ENCODE results near the gene STRAP. TPM values are rescaled to one million over a fixed set of nuclear protein-coding genes. Genes with fewer than 3 reads are reported as not detected.
A peak's percentile ranks its signal among the peaks of the same experiment; 100 is the strongest.
"Not testable (repeated sequence)": the region's sequence is repeated elsewhere in the genome, so short reads cannot be mapped to it uniquely, and the experiment has no call there.

The STRAP gene
- total RNA-seq, 1 donor from 2014 or later = 123 TPM

DNA sequence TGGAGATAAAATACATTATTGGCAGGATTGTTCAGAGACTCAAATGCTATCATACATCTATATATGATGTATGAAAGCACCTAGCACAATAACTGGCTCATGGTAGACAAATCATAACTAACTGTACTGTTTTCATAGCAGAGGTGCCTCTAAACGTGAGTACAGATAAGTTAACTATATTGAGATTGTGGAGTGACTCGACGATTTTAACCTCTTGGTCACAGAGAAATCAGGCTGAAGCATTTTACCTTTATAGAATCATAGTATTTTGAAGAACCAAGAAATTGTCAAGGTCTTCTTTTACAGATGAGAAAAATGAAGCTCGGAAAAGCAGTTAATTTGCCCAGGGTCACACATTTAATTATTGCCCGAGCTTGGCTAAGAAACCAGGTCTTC, 28.3 kb downstream of the STRAP start:
- intact Hi-C loops (cut with DNase I) = no loop called here
- ATAC-seq (ENCODE audit: poor library complexity) (no peak), DNase-seq (no peak)

GRCh38 chr12:15910864-15911721, 28.9 kb downstream of the STRAP start, which contains the start of gene DERA:
Gene DERA (plus strand): TSS chr12:15911332. CDS start chr12:15911384, 52 bp downstream.
- ATAC-seq (ENCODE audit: poor library complexity) (peak; percentile 100), DNase-seq (peak; percentile 93)
- intact Hi-C loops (cut with DNase I) = no loop called here

DNA sequence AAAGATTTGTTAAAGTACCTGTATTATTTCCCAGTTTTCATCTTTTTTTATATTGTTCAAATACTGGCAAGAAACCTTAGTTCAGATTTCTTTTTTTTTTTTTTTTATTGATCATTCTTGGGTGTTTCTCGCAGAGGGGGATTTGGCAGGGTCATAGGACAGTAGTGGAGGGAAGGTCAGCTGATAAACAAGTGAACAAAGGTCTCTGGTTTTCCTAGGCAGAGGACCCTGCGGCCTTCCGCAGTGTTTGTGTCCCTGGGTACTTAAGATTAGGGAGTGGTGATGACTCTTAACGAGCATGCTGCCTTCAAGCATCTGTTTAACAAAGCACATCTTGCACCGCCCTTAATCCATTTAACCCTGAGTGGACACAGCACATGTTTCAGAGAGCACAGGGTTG, 29.7 kb downstream of the STRAP start:
- intact Hi-C loops (cut with DNase I); DNase-seq: not testable (repeated sequence)
- ATAC-seq (ENCODE audit: poor library complexity) = peak; percentile 45

DNA sequence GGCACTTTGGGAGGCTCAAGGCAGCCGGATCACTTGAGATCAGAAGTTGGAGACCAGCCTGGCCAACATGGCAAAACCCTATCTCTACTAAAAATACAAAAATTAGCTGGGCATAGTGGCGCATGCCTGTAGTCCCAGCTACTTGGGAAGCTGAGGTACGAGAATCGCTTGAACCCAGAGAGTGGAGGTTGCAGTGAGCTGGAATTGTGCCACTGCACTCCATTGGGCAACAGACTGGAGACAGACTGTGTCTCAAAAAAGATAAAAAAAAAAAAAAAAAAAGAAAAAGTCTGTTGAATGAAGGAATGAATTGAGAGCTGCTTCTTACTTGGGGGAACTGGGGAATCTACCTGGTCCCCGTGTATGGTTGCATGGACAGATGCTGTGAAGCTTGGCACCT, 31.9 kb downstream of the STRAP start:
- intact Hi-C loops (cut with DNase I); ATAC-seq (ENCODE audit: poor library complexity); DNase-seq: not testable (repeated sequence)

DNA sequence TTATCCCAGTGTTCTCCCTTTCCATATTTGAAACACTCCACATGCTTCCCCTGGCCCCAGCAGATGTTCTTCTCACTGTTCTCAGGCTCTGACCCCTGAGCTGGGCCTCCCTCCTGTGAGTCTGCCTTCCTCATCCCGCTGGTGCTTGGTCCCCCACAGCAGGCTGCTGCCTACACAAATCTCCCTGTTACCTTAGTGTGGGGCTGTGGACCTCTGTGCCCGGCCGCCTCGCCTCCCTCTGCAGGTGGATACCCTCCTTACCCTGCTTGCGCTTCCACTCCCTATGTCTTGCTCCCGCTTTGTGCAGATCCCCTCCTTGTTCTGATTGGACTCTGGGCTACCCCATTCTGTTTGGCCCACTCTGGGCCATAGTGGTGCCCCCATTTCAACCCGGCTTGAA, 35.9 kb downstream of the STRAP start:
- intact Hi-C loops (cut with DNase I) = no loop called here
- ATAC-seq (ENCODE audit: poor library complexity) (no peak), DNase-seq (no peak)

DNA sequence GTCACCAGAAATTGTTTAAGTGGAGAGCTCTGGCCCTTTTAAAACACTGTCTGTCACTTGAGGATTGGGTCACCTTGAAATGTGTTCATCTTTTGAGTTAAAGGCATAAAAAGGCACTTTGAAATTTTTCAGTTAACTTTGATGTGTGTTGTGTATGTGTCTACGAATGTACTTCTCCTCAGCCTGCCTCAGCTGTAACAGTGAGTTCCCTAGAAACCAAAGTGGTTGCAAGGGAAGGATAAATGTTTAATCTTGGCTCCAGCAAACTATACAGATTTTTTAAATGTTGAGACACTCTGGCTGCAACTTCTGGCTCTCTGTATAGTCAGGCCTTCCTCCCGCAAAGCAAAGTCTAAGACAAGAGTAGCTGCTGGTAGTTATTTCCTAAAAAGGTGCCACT, 37.2 kb downstream of the STRAP start:
- DNase-seq (no peak), ATAC-seq (ENCODE audit: poor library complexity) (peak; percentile 39)
- intact Hi-C loops (cut with DNase I) = no loop called here

DNA sequence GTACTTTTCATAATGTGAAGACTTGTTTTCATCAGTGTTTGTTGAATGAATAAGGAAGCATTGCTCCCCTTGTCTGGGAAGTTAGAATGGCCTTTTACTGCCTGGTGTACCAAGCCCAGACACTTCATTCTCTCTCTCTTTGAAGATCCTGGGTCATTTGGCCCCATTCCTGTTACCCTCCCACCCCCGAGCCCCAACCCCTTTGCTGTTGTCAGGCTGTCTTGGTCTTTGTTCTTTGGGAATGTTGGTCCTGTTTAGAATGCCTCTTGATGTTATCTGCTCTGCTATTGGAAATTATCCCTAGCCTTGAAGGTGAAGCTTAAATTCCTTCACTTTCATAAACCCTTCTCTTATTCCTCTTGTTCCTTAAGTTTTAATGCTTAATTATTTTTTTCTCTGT, 42.8 kb downstream of the STRAP start:
- ATAC-seq (ENCODE audit: poor library complexity) (no peak), DNase-seq (no peak)
- intact Hi-C loops (cut with DNase I) = no loop called here

DNA sequence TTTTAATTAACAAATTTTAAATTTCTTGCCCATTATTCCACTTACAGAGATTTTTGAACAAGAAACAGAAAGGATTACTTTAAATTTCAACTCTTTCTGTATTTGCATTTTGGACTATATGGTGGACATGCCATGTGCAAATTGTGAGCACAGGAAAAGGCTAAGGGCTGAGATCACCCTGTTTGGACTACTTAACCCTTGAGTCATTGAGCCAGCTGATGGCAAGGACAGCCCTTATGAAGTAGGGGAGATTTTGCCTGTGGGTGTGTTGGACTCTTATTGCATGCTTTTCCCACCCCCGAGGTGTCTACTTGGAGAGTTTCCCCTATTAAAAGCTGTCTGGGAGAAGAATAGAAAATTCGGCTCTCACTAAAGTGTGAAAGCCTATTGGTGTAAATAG, 46.2 kb downstream of the STRAP start:
- ATAC-seq (ENCODE audit: poor library complexity) (no peak), DNase-seq (no peak)
- intact Hi-C loops (cut with DNase I) = no loop called here

DNA sequence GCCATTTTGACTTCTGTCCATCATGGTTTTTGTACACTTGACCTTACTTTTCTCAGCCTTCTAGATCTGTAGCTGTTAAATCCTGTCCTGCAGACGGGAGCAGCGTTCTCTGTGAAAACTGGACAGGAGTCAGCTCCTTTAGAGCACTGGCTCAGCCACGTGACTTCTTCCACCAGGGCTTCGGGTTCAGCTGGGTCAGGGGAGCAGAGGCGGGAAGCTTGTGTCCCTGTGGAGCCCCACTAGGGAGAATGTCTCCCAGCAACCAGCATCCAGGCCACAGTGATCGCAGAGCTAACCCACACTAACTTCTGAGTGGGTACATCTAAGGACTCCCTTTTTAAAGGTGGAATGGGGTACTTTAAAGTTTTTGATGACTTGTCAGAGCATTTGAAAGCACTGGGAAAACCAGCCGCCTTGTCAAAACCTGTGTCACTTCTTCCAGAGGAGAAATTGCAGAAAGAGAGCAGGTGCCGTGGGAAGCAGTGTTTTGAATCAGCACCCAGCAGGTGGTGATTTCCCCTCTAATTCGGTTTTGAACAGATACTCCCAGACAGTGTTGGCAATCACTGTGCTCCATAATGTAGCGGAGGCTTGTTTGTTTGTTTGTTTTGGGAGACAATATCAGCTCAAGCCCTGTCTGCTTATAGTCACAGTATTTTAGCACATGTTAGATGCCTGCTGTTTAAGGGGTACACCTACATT, 46.8 kb downstream of the STRAP start:
- ATAC-seq (ENCODE audit: poor library complexity) = peak; percentile 64
- peak; percentile 49 for DNase-seq
- intact Hi-C loops (cut with DNase I) = no loop called here

DNA sequence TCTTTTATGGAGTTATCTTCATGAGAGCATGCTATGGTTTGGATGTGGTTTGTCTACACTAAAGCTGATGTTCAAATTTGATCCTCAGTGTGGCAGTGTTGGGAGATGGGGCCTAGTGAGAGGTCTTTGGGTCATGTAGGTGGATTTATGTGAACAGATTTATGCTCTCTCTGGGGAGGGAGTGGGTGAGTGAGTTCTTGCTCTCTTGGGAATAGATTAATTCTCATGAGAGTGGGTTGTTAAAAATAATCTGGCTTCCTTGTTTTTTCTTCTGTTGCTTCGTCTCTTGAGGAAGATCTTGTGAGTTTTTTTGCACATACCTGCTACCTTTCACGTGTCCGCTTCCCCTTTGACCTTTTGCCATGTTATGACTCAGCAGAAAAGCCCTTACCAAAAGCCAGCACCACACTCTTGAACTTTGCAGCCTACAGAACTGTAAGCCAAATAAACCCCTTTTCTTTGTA, 49.4 kb downstream of the STRAP start:
- ATAC-seq (ENCODE audit: poor library complexity) (no peak), DNase-seq (no peak)
- intact Hi-C loops (cut with DNase I) = no loop called here

- no peak for ATAC-seq (ENCODE audit: poor library complexity)
- no peak for DNase-seq
- intact Hi-C loops (cut with DNase I) = no loop called here
Measured at GRCh38 chr12:15932327-15932726, 50.1 kb downstream of the STRAP start.

DNA sequence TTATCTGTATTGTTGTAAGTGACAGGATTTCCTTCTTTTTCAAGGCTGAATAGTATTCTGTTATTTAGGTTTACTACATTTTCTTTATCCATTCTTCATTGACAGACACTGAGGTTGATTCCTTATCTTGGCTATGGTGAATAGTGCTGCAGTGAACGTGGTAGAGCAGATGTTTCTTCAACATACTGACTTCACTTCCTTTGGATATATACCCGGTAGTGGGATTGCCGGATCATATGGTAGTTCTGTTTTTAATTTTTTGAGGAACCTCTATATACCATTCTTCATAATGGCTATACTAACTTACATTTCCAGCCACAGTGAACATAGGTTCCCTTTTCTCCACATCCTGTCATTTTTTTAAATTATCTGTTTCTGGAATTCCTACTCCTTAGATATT, 50.8 kb downstream of the STRAP start:
- DNase-seq (no peak), ATAC-seq (ENCODE audit: poor library complexity) (no peak)
- intact Hi-C loops (cut with DNase I) = no loop called here

DNA sequence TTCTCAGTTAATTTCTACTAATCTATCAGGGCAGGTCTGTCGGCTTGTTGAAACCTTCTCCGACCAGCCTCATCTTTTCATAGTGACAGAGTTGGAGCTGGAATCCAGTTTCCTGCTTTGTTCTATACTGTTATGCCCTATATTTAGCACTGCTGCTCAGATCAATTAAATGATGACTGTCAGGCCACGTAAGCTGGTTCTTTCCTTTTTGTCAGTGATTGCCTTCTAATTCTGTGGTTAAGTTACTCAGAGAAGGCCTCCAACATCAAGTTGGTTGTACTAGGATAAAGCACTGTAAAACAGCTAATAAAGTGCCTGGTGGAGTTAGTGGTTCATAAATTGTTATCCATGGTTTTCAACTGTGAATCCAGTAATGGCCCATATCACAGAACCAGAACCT, 51.6 kb downstream of the STRAP start:
- intact Hi-C loops (cut with DNase I) = no loop called here
- no peak for ATAC-seq (ENCODE audit: poor library complexity)
- no peak for DNase-seq

GRCh38 chr12:15936751-15937150, 54.6 kb downstream of the STRAP start:
- ATAC-seq (ENCODE audit: poor library complexity) (no peak), DNase-seq (no peak)
- intact Hi-C loops (cut with DNase I) = no loop called here

- DNase-seq (no peak), ATAC-seq (ENCODE audit: poor library complexity) (no peak)
- intact Hi-C loops (cut with DNase I) = no loop called here
Measured at GRCh38 chr12:15937902-15938301, 55.7 kb downstream of the STRAP start.

GRCh38 chr12:15939111-15939510, 56.9 kb downstream of the STRAP start:
- intact Hi-C loops (cut with DNase I) = no loop called here
- DNase-seq (no peak), ATAC-seq (ENCODE audit: poor library complexity) (no peak)

GRCh38 chr12:15942475-15942874, 60.3 kb downstream of the STRAP start:
- intact Hi-C loops (cut with DNase I) = no loop called here
- no peak for ATAC-seq (ENCODE audit: poor library complexity)
- DNase-seq = no peak

DNA sequence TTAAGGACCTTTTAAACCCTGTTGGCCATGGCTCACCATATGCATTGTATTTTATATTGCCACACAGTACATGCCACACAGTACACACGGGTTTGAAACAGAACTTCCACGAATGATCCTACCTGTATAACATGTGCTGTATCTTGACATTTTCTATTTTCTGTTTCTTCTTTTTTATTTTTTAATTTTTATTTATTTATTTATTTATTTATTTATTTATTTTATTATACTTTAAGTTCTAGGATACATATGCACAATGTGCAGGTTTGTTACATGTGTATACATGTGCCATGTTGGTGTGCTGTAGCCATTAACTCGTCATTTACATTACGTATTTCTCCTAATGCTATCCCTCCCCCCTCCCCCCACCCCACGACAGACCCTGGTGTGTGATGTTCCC, 61.3 kb downstream of the STRAP start:
- intact Hi-C loops (cut with DNase I) = not testable (repeated sequence)

DNA sequence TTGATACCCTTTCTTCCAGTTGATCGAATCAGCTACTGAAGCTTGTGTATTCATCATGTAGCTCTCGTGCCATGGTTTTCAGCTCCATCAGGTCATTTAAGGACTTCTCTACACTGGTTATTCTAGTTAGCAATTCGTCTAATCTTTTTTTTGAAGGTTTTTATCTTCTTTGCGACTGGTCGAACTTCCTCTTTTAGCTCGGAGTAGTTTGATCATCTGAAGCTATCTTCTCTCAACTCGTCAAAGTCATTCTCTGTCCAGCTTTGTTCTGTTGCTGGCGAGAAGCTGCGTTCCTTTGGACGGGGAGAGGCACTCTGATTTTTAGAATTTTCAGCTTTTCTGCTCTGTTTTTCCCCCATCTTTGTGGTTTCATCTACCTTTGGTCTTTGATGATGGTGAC, 66.3 kb downstream of the STRAP start:
- ATAC-seq (ENCODE audit: poor library complexity); DNase-seq; intact Hi-C loops (cut with DNase I): not testable (repeated sequence)

More for the DNA sequence above, 61.3 kb downstream of the STRAP start:
- not testable (repeated sequence) for ATAC-seq (ENCODE audit: poor library complexity); DNase-seq

Measured in Right ventricle myocardium superior (tissue), 1 donor.